ENCODE measurements around the gene ALOXE3. TPM values are rescaled to one million over a fixed set of nuclear protein-coding genes. Genes with fewer than 3 reads are reported as not detected.

Gene ALOXE3
- total RNA-seq, result not detected
- long read RNA-seq, result 0 reads

- intact Hi-C loops (cut with DNase I), result no loop called here
- peak within 1 kb of the TSS; percentile 68 for H3K27ac ChIP-seq
- no peaks in the 10 kb centered on the region for H3K36me3 ChIP-seq
- peak within 1 kb of the TSS; percentile 67 for H3K4me3 ChIP-seq
- no peak for TF ChIP-seq CTCF (IDR thresholded peaks at IDR 0.05)
- H3K27me3 ChIP-seq, result peaks cover 46% of the 10 kb centered on the region
- DNase-seq, result no peak
- H3K4me1 ChIP-seq, result peaks cover 46% of the 10 kb centered on the region
- no peaks in the 10 kb centered on the region for H3K9me3 ChIP-seq
- ATAC-seq, result peak; percentile 6
These were observed at the start of gene ALOXE3 for GRCh38 chr17:8117980-8118768. ALOXE3 (minus strand) TSS chr17:8118514; CDS start chr17:8117990, 524 bp downstream.

GRCh38 chr17:8167526-8167925 is 49.2 kb upstream of the ALOXE3 start:
- Histone ChIP-seq H3K27me3 (no peaks in the 10 kb centered on the region), H3K27ac (no peak overlapping the region), H3K4me1 (peaks cover 18% of the 10 kb centered on the region), H3K9me3 (no peaks in the 10 kb centered on the region), H3K36me3 (no peaks in the 10 kb centered on the region), H3K4me3 (no peak overlapping the region)
- intact Hi-C loops (cut with DNase I), result no loop called here
- no peak for DNase-seq
- ATAC-seq, result no peak
- no peak for TF ChIP-seq CTCF (IDR thresholded peaks at IDR 0.05)

GRCh38 chr17:8166731-8167130 is 48.4 kb upstream of the ALOXE3 start:
- intact Hi-C loops (cut with DNase I), result no loop called here
- peaks cover 20% of the 10 kb centered on the region for H3K4me1 ChIP-seq
- ATAC-seq (no peak), DNase-seq (peak; percentile 44)
- no peak overlapping the region for H3K4me3 ChIP-seq
- no peak for TF ChIP-seq CTCF (IDR thresholded peaks at IDR 0.05)
- H3K9me3 ChIP-seq, result no peaks in the 10 kb centered on the region
- no peak overlapping the region for H3K27ac ChIP-seq
- no peaks in the 10 kb centered on the region for H3K27me3 ChIP-seq
- H3K36me3 ChIP-seq, result no peaks in the 10 kb centered on the region

- Histone ChIP-seq H3K27me3 (no peaks in the 10 kb centered on the region), H3K4me1 (peaks cover 35% of the 10 kb centered on the region), H3K9me3 (no peaks in the 10 kb centered on the region), H3K27ac (peak overlapping the region; percentile 98), H3K4me3 (peak overlapping the region; percentile 9), H3K36me3 (peaks cover 16% of the 10 kb centered on the region)
- TF ChIP-seq CTCF (IDR thresholded peaks at IDR 0.05), result no peak
- DNase-seq (peak; percentile 51), ATAC-seq (no peak)
- intact Hi-C loops (cut with DNase I), result no loop called here
These were observed 46.5 kb upstream of the ALOXE3 start for GRCh38 chr17:8164815-8165131.

- DNase-seq, result peak; percentile 83
- intact Hi-C loops (cut with DNase I), result no loop called here
- TF ChIP-seq CTCF (IDR thresholded peaks at IDR 0.05), result no peak
- Histone ChIP-seq H3K4me3 (peak overlapping the region; percentile 9), H3K9me3 (no peaks in the 10 kb centered on the region), H3K27me3 (no peaks in the 10 kb centered on the region), H3K4me1 (peaks cover 35% of the 10 kb centered on the region), H3K36me3 (peaks cover 21% of the 10 kb centered on the region), H3K27ac (peak overlapping the region; percentile 98)
- peak; percentile 70 for ATAC-seq
These were observed 45.9 kb upstream of the ALOXE3 start for GRCh38 chr17:8163978-8164814.
